Measurements from ENCODE around the gene TERT.

The TERT gene

DNA sequence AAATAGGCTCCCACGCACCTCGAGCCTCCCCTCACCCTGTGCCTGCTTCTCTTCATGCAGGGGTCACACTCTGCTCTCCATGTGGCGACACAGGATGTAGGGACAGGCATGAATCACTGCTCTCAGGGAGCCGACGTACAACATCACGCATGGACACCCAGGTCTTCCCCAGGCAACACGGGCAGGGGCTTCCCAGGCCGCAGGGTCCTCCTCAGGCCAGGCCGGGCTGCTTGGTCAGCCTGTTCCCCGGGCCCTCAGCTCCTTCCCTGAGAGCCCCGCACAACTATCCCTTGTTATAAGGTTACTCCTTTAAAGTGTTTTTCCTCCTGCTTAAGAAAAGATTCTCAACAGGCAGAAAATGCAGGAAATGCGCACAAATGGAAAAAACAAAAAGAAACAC, 68.6 kb downstream of the TERT start:
- DNase-seq (ENCODE audit: low read depth), result no peak
- no peak overlapping the region for H3K4me3 ChIP-seq (ENCODE audit: low read length)
- TF ChIP-seq, protein P1, sequence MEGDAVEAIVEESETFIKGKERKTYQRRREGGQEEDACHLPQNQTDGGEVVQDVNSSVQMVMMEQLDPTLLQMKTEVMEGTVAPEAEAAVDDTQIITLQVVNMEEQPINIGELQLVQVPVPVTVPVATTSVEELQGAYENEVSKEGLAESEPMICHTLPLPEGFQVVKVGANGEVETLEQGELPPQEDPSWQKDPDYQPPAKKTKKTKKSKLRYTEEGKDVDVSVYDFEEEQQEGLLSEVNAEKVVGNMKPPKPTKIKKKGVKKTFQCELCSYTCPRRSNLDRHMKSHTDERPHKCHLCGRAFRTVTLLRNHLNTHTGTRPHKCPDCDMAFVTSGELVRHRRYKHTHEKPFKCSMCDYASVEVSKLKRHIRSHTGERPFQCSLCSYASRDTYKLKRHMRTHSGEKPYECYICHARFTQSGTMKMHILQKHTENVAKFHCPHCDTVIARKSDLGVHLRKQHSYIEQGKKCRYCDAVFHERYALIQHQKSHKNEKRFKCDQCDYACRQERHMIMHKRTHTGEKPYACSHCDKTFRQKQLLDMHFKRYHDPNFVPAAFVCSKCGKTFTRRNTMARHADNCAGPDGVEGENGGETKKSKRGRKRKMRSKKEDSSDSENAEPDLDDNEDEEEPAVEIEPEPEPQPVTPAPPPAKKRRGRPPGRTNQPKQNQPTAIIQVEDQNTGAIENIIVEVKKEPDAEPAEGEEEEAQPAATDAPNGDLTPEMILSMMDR (conservative IDR thresholded peaks at IDR 0.05; ENCODE audit: low read depth, low read length), result no peak

DNA sequence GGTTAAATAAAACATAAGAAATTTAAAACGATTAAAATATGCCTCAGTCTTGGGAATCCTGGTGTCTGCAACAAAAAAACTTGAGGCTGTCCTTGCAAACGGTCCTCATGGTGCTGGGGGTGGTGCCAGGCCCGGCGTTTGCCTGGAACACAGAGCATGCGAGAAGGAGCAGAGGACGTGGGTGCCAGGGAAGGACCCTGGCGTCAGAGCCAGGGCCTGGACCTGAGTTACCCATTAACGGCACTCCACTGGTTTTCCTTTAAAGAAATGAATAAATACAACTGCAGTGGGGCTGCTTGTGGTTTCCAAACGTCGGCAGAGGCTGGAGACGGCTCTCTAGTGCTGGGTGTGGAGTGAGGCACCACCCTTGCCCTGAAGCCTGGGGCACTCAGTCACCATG, 69.8 kb downstream of the TERT start, which contains the start of gene SLC6A18:
TSS of gene SLC6A18 (plus strand) at position 301 of the 400 bp plus-strand sequence. CDS start at position 398, 97 bp downstream.
- DNase-seq (ENCODE audit: low read depth), result no peak
- no peak within 1 kb of the TSS for H3K4me3 ChIP-seq (ENCODE audit: low read length)
- TF ChIP-seq, protein P1 (conservative IDR thresholded peaks at IDR 0.05; ENCODE audit: low read depth, low read length), result no peak

- TF ChIP-seq, protein P1 (conservative IDR thresholded peaks at IDR 0.05; ENCODE audit: low read depth, low read length), result no peak
- no peak overlapping the region for H3K4me3 ChIP-seq (ENCODE audit: low read length)
- DNase-seq (ENCODE audit: low read depth), result no peak
These were observed 70.2 kb downstream of the TERT start for GRCh38 chr5:1224631-1225030.

- no peak overlapping the region for H3K4me3 ChIP-seq (ENCODE audit: low read length)
- no peak for DNase-seq (ENCODE audit: low read depth)
- TF ChIP-seq, protein P1 (conservative IDR thresholded peaks at IDR 0.05; ENCODE audit: low read depth, low read length), result no peak
These were observed 71.6 kb downstream of the TERT start for GRCh38 chr5:1223278-1223670.

- DNase-seq (ENCODE audit: low read depth), result no peak
These were observed 72.1 kb downstream of the TERT start for GRCh38 chr5:1222621-1223277.

GRCh38 chr5:1222147-1222546, 72.7 kb downstream of the TERT start:
- TF ChIP-seq, protein P1 (conservative IDR thresholded peaks at IDR 0.05; ENCODE audit: low read depth, low read length), result no peak
- no peak for DNase-seq (ENCODE audit: low read depth)
- no peak overlapping the region for H3K4me3 ChIP-seq (ENCODE audit: low read length)

More at GRCh38 chr5:1222621-1223277, 72.1 kb downstream of the TERT start:
- no peak overlapping the region for H3K4me3 ChIP-seq (ENCODE audit: low read length)
- TF ChIP-seq, protein P1 (conservative IDR thresholded peaks at IDR 0.05; ENCODE audit: low read depth, low read length), result no peak

GRCh38 chr5:1221721-1222120, 73.1 kb downstream of the TERT start:
- no peak overlapping the region for H3K4me3 ChIP-seq (ENCODE audit: low read length)
- no peak for DNase-seq (ENCODE audit: low read depth)
- TF ChIP-seq, protein P1 (conservative IDR thresholded peaks at IDR 0.05; ENCODE audit: low read depth, low read length), result no peak
